ENCODE data around the gene ATP1B3.
"Not testable (repeated sequence)": the region's sequence is repeated elsewhere in the genome, so short reads cannot be mapped to it uniquely, and the experiment has no call there.

ATP1B3 gene

DNA sequence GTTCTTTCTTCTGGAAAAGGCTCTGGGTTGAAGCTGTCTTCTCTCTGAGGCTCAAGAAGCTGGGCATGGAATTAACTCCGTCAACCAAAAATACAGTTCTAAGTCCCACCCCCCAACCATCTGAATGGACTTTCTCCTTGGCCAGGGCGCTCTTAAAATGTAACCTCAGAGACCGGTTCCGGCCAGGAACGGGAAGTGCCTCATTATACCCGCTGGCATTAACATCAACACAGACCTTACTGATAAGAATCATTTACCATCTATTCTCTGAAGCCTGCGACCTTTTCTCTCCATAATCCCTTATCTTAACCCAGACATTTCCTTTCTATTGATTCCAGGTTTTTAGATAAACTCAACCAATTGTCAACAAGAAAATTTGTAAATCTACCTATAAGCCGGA lies 64.7 kb downstream of the ATP1B3 start:
- no peak for DNase-seq

GRCh38 chr3:141942006-141942405 lies 65.6 kb downstream of the ATP1B3 start:
- DNase-seq, result no peak

DNA sequence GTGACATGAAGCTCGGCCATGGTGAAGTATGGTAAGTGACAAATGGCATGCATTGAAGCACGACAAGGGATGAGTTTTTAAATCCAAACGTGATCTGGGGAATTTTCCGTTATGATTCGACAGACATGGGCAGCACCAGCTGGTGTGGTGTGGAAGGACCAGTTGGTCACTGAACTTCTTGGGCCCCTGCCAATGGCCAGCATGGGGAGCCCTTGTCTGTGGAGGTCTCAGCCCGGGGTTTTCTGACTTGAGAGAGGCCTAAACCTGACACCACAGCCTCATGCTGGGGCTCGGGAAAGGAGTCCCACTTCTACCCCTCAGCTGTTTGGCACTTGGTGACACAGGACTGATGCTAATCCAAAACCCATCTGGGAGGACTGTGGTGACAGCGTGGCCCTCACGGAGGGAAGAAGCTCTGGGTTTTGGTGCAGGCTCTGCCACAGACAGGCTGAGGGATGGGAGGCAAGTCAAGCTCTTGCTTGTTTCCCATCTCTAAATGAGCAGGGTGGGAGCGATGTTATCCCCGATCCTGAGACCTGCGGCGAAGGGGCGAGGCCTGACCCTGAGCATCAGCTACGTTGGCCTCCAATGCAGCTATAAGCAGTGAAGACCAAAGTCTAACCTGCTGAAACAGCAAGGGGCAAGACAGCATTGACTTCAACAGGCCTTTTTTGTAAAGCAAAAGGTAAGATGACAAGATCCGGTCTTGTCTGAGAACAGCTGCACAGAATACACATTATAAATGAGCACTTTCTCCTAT lies 69.5 kb downstream of the ATP1B3 start:
- peak in 1 of 56 donors; percentile 5 for DNase-seq

DNA sequence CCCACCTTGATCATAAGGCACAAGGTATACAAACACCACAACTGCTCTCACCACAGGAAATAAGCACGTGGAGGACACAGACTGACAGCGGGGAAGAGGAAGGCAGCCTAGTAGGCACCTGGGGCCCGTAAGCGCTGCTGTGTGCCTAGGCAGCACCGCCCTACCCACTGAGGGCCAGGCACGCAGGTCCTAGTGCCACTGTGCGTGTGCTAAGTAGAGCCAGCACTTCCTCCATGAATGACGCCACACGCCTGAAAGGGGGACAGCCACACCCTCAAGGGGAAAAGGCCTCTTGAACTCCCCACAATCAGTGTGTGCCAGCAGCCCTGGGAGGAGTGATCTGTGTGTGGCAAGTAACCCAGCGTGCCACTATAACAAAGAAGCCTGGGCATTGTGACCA lies 73.0 kb downstream of the ATP1B3 start:
- no peak for DNase-seq

DNA sequence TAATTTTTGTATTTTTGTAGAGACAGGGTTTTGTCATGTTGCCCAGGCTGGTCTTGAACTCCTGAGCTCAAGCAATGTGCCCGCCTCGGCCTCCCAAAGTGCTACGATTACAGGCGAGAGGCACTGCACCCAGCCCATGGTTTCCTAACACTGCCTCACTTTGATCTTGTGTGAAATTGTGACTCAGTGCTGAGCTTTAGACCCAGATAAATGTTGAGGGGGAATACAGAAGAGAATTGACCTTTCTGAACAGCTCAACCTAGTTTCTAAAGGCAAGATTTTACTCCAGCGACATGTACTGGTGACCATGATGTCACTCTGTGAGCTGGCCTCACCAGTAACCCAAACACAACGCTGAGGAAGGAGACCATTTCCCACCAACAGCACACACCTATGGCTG lies 73.5 kb downstream of the ATP1B3 start:
- DNase-seq, result no peak

DNA sequence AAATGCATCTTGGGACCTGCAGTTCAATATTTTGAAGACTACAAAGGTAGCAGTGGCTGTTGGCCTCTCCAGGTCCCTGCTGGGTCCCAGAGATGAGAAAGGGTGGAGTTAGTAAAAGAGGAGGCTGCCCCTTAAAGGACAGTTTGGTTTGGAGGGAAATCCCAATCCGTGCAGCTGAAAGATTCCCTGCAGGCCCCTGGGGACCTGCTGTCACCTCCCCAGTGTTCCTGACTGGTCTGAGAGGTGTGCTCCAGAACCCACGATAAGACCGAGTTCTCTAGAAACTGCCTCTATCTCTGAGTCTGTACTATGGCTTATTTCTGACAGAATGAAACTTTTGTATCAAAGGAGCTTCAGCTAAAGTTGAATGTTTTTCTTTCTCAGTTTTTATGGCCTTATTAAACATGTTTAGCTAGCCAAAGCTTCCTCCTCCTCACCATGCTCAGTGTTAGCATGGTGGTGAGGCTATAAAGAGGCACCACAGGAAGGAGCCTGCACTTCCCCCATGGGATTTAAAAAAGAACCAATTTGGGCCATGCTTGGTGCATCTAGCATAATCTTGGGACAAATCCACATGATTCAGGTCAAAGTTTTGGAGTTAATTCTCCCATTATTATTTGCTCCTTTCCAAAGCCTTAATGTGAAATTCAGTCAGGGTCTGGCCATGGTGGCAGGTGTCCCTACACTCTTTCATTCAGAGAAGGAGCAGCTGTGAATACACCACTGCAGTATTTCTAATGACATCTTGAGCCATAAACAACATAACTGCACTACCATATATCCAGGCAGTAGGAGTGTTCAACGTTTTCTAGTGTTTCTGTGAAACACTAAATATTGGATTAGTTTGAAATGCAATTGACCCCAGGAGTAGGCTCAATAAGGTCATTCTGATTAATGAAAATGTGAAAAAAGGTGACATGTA lies 74.4 kb downstream of the ATP1B3 start:
- no peak for DNase-seq

DNA sequence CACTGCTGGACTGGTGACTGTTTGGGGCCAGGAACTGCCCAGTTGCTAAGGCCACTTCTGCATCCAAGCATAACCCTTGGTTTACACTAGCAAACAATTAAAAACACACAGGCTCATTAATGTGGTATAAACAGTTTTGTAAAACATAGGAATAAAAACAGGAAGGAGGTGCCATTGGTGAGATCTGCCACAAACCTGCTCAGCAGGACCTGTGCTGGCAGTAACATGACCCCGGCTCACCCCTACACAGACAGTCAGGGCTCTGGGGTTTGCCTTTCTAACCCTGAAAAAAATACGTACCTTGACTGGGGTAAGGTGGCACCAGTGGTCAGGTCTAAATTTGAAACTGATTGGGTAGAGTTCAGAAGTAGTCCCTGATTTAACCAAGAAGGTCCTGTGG lies 76.2 kb downstream of the ATP1B3 start:
- no peak for DNase-seq

GRCh38 chr3:141955175-141955574 lies 78.7 kb downstream of the ATP1B3 start:
- DNase-seq, result no peak

DNA sequence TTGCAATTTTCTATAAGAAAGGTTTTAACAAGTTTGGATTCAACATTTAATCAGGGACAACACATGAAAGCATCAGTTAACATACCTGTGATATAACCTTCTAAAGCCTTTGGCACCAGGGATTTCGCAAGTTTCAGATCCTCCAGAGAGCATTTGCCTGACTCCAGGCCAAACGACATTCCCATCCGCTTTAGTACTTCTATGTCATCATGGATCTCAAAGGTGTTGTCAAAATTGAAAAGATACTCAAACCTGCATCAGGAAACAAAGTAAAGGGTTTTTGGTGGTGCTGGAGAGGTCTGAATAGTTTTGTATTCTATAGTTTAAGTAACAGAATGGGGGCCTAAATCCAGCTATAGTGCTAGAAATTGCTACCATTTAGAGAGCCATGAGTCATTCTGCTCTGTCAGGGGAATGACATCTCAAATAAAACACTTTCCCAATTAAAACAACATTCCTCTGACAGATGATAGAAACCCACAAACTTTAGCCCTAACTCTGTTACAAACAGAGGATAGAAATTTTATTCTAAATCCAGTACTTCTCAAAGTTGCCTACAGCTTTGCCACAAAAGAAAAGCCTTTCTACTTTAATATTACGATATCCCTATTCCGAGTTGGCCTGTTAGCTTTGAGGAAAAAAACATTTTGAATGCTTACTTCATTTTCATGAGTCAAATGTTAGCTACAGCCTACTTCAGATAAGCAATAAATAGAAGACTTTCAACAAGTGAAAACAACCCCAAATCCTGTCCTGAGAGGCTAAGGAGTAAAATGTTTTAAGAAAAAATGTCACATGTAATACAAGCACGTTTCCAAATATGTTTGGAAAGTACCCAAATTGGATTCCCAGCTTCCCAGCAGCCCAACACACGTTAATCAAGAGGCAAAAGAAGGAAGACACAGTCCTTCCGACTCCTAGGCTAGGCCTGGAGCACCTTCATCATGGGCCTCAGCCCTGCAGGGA lies 83.4 kb downstream of the ATP1B3 start:
- no peak for DNase-seq

- no peak for DNase-seq
Observed at GRCh38 chr3:141960731-141961130, 84.3 kb downstream of the ATP1B3 start.

- no peak for DNase-seq
Observed at GRCh38 chr3:141963301-141963700, 86.9 kb downstream of the ATP1B3 start.

DNA sequence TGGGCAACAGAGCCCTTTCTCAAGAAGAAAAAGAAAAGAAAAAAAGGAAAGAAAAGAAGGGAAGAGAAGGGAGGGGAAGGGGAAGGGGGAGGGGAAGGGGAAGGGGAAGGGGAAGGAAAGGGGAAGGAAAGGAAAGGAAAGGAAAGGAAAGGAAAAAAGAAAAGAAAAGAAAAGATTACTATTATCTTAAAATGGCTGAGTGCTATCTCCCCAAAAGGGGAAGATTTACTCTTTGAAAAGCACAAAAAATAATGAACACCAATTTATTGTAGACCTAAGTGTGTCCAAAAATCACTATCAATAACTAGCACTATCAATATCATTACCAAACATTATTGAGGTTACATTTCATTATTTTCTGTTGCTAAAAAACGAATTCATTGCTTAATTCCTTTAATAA lies 89.0 kb downstream of the ATP1B3 start:
- DNase-seq, result no peak

GRCh38 chr3:141969711-141970110 lies 93.3 kb downstream of the ATP1B3 start:
- DNase-seq, result no peak

GRCh38 chr3:141971571-141971970 lies 95.1 kb downstream of the ATP1B3 start:
- no peak for DNase-seq

DNA sequence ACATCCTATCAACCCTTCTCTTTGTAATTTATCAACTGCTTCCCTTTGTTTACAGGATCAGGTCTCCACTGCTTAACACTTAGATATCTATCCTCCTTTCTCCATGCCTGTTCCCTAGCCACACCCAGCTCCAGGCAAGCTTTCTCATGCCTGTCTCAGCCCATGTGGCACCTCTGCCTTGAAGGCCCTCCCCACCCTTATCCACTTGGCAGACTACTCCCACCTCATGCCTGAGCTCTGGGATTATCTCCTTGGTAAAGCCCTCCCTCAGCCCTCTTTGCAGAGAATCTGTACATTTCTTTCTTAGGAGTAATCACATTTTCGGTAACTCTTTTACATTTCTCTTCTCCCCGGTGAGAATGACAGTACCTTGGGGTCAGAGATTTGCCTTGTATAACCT lies 96.0 kb downstream of the ATP1B3 start:
- peak in 1 of 56 donors; percentile 1 for DNase-seq

GRCh38 chr3:141974777-141975176 lies 98.3 kb downstream of the ATP1B3 start:
- not testable (repeated sequence) for DNase-seq
